Cardiac muscle cell (in vitro differentiated cells and primary cell): Measurements from ENCODE around the gene KIF25. TPM values are rescaled to one million over a fixed set of nuclear protein-coding genes. Genes with fewer than 3 reads are reported as not detected.

Experiments
- DNase-seq, 2 donors: peaks; one replicate each; pipeline versions ENCODE4 v3.0.0 to v3.0.0-alpha.2; 2010 to 2017; ENCODE audit warnings: low read depth in 1 of 2, low spot score in 1 of 2
- H3K27ac ChIP-seq: fragments of 200-600 bp; sonication (generic); 2 replicates; pipeline ENCODE4 v1.5.1; 2016
- H3K27me3 ChIP-seq: fragments of 200-600 bp; sonication (generic); 2 replicates; pipeline ENCODE4 v1.6.0; 2016; ENCODE audit warnings: control low read depth
- H3K36me3 ChIP-seq: fragments of 200-600 bp; sonication (generic); 2 replicates; pipeline ENCODE4 v1.5.1; 2016; ENCODE audit warnings: control low read depth
- H3K4me1 ChIP-seq: fragments of 200-600 bp; sonication (generic); 2 replicates; pipeline ENCODE4 v1.8.1; 2017; ENCODE audit warnings: low read depth, mild to moderate bottlenecking, mixed run types
- H3K4me3 ChIP-seq: fragments of 200-600 bp; sonication (generic); 2 replicates; pipeline ENCODE4 v1.5.1; 2016; ENCODE audit warnings: mild to moderate bottlenecking
- H3K9me3 ChIP-seq: fragments of 200-600 bp; sonication (generic); 2 replicates; pipeline ENCODE4 v1.5.1; 2017; ENCODE audit warnings: low read depth, mild to moderate bottlenecking, control low read depth
- CTCF ChIP-seq: IDR thresholded peaks from 2 replicates; pipeline ENCODE4 v1.5.1; 2012; ENCODE audit warnings: low read depth, mild to moderate bottlenecking, low read length
- polyA plus RNA-seq: library from polyadenylated mRNA; unstranded; fragments of >200 nt; fragmentation: Nextera tagmentation; extraction: Ambion mirVana; gene quantifications from 2 replicates; pipeline ENCODE4 v1.2.1, GENCODE V29; 2016
- total RNA-seq: library from RNA; depleted of rRNA; stranded (reverse); fragments of >200 nt; gene quantifications from 2 replicates; pipeline ENCODE4 v1.2.3, GENCODE V29; 2016

The KIF25 gene
- total and polyA plus RNA-seq, 2 experiments from 2014 or later = 0.40 to 1.6 TPM

GRCh38 chr6:168051648-168052047 is 54.2 kb downstream of the KIF25 start:
- TF ChIP-seq CTCF = no peak
- H3K9me3 ChIP-seq = no peaks in the 10 kb centered on the region
- DNase-seq = no peak
- H3K4me3 ChIP-seq = no peak overlapping the region
- no peak overlapping the region for H3K27ac ChIP-seq
- peaks cover 7% of the 10 kb centered on the region for H3K4me1 ChIP-seq
- no peaks in the 10 kb centered on the region for H3K27me3 ChIP-seq
- no peaks in the 10 kb centered on the region for H3K36me3 ChIP-seq

GRCh38 chr6:168052291-168052891 is 54.9 kb downstream of the KIF25 start:
- peaks cover 7% of the 10 kb centered on the region for H3K4me1 ChIP-seq
- TF ChIP-seq CTCF = no peak

GRCh38 chr6:168053086-168053956 is 55.9 kb downstream of the KIF25 start:
- no peak for TF ChIP-seq CTCF
- no peak overlapping the region for H3K4me3 ChIP-seq
- H3K27me3 ChIP-seq = no peaks in the 10 kb centered on the region
- H3K27ac ChIP-seq = no peak overlapping the region
- H3K36me3 ChIP-seq = no peaks in the 10 kb centered on the region
- H3K9me3 ChIP-seq = no peaks in the 10 kb centered on the region
- H3K4me1 ChIP-seq = peaks cover 7% of the 10 kb centered on the region
- no peak for DNase-seq

More at GRCh38 chr6:168052291-168052891, 54.9 kb downstream of the KIF25 start:
- Histone ChIP-seq H3K27ac (no peak overlapping the region), H3K4me3 (no peak overlapping the region), H3K36me3 (no peaks in the 10 kb centered on the region), H3K27me3 (no peaks in the 10 kb centered on the region), H3K9me3 (no peaks in the 10 kb centered on the region)
- DNase-seq = no peak

GRCh38 chr6:168053957-168054471 is 56.5 kb downstream of the KIF25 start:
- no peaks in the 10 kb centered on the region for H3K9me3 ChIP-seq
- no peak for DNase-seq
- no peak for TF ChIP-seq CTCF
- no peak overlapping the region for H3K4me3 ChIP-seq
- peaks cover 7% of the 10 kb centered on the region for H3K4me1 ChIP-seq
- no peaks in the 10 kb centered on the region for H3K36me3 ChIP-seq
- H3K27me3 ChIP-seq = no peaks in the 10 kb centered on the region
- H3K27ac ChIP-seq = no peak overlapping the region

- H3K4me1 ChIP-seq = peaks cover 7% of the 10 kb centered on the region
- no peaks in the 10 kb centered on the region for H3K36me3 ChIP-seq
- H3K27me3 ChIP-seq = no peaks in the 10 kb centered on the region
- H3K4me3 ChIP-seq = no peak overlapping the region
- peak; percentile 38 to 46 for DNase-seq
- H3K27ac ChIP-seq = peak overlapping the region; percentile 21
- H3K9me3 ChIP-seq = no peaks in the 10 kb centered on the region
- no peak for TF ChIP-seq CTCF
Observed at GRCh38 chr6:168054765-168055560, 57.5 kb downstream of the KIF25 start.
